VCaP (cell line): Measurements from ENCODE around the gene SMIM38.
A peak's percentile ranks its signal among the peaks of the same experiment; 100 is the strongest.

Source experiments
- H3K27ac ChIP-seq: fragments of 450-650 bp; 2 replicates; pipeline ENCODE4 v1.5.1; 2017
- CTCF ChIP-seq: fragments of 450-650 bp; conservative IDR thresholded peaks from 2 replicates; pipeline ENCODE4 v1.5.1; 2017; ENCODE audit warnings: mild to moderate bottlenecking, moderate library complexity

The SMIM38 gene

GRCh38 chr11:69111624-69112542 is 43.9 kb upstream of the SMIM38 start:
- TF ChIP-seq CTCF = no peak

GRCh38 chr11:69113226-69113625 is 42.5 kb upstream of the SMIM38 start:
- no peak for TF ChIP-seq CTCF
- H3K27ac ChIP-seq = no peak overlapping the region; the same call in 1 of the 2 replicates

More at GRCh38 chr11:69111624-69112542, 43.9 kb upstream of the SMIM38 start:
- no peak overlapping the region for H3K27ac ChIP-seq

- H3K27ac ChIP-seq = peak overlapping the region; percentile 68
- no peak for TF ChIP-seq CTCF
Measured at GRCh38 chr11:69113646-69114340, 41.9 kb upstream of the SMIM38 start.

- TF ChIP-seq CTCF = no peak
- peak overlapping the region; percentile 68 for H3K27ac ChIP-seq
Measured at GRCh38 chr11:69114362-69114761, 41.4 kb upstream of the SMIM38 start.

GRCh38 chr11:69114811-69115523 is 40.8 kb upstream of the SMIM38 start:
- no peak; the same call in 1 of the 2 replicates for TF ChIP-seq CTCF
- H3K27ac ChIP-seq = peak overlapping the region; percentile 68

GRCh38 chr11:69115586-69116560 is 39.9 kb upstream of the SMIM38 start:
- H3K27ac ChIP-seq = peak overlapping the region; percentile 68
- no peak for TF ChIP-seq CTCF
